ENCODE measurements around the gene CREB3.

The CREB3 gene

DNA sequence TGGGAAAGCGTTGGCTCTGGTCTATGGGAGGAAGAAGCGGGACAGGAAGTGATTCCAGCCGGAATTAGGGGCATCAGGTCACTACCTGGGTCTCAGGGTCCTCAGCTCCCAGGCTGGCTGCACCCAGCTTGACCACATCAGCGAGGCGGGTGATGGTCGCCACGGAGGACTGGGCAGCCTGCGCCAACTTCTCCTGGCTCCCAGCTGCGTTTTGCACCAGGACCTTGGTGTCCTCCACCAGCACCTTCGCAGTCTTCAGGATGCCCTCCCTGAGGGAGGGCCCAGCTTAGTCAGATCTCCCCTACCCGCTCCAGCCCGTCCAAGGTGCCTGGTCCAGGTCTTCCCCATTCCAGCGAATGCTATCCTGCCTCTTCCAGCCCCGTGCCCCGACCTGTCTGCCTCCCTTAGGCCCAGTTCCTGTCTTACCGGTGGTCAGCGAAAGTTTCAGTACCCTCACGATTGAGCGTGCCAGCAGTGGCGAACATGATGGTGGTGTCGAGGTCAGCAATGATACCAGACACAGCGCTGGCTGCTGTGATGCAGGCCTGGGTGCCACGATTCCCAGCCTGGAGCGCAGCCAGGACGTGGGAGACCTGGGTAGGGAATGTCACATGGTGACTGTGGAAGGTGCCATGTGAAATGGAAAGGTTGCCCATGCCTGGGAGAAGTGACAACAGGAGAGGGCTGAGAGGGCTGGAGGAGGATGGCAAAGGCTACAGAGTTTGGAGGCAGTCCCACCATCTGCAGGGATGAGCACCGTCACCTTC lies 28.4 kb upstream of the CREB3 start:
- no peak for DNase-seq

DNA sequence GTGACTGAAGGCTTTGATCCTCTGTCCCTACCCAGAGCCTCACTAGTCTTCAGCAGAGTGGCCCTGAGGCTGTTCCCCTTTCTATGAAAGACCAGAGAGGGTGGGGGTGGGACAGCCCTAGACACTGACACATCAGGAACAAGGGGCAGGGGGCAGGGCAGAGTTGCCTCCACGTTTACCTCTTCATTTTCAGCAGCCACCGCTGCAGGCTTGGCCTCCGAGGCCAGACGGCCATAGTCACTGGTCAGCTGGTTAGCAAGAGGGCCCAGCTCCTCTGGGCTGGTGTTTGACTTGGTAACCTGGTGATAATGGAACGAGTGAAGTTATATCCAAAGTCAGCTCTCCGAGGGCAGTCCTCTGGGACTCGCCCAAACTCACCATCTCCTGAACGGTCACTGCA lies 27.1 kb upstream of the CREB3 start:
- DNase-seq, result no peak

DNA sequence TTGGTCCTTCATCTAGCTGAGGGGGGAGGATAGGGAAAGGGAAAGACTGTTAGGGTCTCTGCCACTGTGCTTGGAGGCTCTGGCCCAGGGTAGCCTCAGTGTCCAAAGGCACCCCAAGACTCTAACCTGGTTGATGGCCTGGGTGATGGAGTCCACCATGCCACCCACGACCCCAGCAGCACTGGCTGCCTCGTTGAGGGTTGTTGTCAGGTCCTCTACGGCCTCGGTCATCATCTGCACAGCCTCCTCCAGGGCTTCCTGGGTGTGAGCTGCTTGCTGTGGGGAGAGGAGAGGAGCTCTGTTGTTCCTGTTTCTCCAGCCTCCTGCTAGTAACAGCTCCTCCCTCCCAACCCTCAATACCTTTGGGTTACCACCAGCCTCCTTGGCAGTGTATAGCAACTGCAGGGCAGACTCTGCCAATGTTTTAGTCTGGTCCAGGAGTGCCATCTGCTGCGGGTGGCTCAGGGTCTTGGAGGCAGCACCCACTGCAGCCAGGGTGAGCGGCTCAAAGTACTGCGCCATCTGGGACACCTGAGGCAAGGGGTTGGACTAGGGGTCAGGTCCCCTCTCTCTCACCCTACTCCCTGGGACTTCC lies 26.5 kb upstream of the CREB3 start:
- no peak for DNase-seq

DNA sequence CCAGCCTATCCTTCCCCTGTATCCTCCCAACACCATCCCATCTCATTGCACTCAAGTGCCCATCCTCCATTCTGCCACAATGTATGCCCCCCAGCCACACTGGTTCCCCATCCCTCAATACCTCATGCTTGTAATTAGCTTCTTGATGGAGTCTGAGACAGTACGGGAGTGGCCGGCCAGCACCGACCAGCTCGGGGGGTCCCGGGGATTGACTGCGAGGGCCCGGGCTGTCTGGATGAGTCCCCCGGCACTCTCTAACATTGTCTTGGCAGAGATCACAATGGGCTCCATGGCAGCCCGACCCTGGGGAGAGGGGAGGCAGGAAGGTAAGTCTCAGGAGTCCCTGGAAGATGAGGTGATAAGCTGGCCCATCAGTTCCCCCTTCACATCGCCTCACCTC lies 25.5 kb upstream of the CREB3 start:
- DNase-seq, result no peak

DNA sequence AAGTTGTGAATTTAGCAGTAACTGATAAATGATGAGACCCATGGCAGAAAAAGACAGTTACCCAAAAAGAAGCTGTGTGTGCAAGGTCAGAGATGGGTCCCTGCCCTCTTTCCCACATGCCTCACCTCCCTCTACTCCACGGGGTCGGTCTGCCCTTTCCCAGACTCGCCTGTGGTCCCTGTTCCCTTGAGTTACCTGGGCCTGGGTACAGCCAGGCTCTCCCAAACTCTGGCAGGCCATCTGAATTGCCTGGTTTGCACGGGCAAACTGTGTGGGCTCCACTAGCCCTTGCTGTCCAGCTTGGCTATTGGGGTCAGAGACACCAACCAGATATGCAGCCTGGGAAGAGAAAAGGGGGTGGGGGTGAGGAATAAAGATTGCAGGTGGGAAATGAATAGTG lies 24.3 kb upstream of the CREB3 start:
- DNase-seq, result no peak

DNA sequence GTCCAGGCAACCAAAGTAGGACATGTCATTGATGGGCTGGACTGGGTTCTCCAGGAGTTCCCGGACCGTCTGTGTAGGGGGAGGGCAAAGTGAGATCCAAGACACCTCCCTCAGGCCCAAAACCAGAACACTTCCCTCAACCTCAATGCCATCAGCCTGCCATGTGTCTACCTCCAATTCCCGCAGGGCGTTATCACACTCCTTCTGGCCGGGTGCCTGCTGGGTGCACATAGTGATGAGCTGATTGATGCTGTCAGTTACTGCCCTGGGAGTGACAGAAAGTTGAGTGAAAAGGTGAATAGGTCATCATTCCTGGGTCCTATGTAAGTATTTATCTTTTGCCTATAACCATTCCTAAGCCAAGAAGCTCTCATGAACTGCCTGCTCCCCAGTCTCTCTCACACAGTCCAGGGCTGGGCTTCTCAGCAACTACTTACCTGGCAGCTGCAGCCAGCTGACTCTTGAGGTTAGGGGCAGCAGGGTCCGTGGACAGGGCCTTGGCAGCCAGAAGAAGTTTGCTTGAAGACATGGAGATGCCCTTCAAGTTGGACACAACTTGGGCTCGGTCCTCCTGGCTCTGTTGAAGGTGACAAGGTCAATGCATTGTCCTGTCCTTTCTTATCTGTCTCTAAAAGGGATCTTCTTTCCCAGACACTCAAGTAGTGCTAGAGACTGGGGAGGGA lies 21.5 kb upstream of the CREB3 start:
- no peak for DNase-seq

DNA sequence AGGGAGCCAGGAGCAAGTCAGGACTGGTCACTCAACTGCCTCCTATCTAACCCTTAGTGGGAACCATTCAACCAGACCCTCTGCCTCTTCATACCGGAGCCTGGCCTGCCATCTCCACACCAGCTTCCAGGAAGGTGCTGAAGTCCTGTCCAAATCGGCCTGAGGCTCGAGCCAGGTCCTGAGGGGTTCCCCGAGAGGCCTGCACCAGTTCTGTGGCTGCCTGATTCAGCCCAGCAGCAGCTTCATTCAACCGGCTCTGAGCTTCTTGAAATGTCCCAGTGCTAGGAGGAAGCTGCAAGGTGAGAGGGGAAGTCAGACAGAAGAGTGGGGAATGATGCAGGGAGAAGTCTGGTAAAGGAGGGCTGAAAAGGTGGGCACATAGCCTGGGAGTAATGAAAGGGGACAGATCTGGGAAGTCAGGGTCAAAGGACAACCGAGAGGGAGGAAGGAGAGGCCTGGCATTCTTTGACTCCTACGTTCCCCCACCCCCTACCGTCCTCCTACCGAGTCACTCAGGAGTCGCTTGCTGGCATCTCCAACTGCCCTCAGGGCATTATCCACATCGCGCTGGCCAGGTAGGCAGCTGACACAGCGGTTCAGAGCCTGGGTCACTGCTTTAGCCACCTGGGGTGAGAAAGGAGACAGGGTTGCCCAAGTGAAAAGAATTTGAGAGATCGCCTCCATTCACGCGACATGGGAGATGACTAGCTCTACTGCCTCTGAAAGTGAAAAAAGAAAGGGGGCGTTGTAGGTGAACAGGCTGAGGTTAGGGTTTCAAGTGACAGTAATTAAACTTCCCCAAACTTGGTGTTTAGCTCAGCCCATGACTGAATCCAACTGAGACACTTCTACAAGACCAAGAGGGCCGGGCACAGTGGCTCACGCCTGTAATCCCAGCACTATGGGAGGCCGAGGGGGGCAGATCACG lies 20.7 kb upstream of the CREB3 start:
- no peak for DNase-seq

DNA sequence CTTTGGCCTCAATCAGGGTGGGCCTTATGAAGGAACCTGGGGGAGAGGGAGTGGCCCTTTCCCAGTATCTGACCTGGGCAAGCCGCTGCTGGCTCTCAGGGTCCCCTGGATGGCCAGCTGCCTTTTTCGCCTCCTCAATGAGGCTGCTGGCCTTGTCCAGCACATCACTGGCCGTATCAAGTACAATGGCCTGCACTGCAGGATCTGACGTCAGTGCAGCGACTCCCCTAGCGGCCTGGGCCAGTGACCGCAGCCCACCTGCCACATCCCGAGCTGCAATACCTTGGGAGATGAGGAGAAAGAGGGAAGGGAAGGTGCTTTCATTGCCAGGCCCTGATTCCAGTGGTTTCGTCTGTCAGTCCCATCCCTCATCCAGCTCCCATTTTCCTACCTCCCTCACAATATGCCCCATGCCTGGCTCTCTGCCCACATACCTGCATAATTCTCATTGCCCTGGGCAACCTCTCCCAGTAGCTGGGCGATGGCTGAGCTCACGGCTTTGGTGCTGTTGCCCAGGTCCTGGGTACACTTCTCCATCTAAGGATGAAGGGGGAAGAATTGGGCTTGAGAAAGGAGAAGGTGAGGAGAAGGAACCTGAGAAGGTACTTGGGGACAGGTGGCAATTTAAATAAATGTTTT lies 19.6 kb upstream of the CREB3 start:
- no peak for DNase-seq

DNA sequence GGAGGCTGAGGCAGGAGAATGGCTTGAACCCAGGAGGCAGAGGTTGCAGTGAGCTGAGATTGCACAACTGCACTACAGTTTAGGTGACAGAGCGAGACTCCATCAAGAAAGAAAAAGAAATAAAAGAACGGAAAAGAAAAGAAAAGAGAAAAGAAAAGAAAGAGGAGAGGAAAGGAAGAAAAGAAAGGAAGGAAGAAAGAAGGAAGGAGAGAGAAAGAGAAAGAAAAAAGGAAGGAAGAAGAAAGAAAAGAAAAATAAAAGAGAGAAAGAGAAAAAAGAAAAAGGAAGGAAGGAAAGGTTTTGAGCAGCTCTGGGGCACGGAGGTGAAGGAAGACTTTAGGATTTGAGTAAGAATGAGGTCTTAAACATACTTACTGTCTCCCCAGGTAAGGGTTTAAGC lies 18.9 kb upstream of the CREB3 start:
- DNase-seq, result no peak

DNA sequence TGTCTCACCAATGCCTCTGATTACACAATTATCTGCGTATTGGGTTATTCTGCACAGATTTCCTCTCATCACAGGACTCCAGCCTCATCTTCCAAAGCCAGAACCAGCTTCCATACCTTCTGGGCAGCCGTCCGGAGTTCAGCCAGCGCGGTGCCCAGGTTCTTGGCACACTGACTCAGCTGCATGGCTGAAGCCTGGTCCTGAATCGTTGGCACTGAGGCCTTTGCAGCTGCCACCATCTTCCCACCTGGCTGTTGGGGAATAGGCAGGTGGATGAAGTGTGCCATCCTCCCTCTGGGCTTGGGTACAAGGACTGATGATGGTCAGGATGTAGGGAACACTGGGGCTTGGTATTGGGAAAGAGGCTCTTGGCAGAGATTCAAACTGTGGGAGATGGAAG lies 18.3 kb upstream of the CREB3 start:
- no peak for DNase-seq

DNA sequence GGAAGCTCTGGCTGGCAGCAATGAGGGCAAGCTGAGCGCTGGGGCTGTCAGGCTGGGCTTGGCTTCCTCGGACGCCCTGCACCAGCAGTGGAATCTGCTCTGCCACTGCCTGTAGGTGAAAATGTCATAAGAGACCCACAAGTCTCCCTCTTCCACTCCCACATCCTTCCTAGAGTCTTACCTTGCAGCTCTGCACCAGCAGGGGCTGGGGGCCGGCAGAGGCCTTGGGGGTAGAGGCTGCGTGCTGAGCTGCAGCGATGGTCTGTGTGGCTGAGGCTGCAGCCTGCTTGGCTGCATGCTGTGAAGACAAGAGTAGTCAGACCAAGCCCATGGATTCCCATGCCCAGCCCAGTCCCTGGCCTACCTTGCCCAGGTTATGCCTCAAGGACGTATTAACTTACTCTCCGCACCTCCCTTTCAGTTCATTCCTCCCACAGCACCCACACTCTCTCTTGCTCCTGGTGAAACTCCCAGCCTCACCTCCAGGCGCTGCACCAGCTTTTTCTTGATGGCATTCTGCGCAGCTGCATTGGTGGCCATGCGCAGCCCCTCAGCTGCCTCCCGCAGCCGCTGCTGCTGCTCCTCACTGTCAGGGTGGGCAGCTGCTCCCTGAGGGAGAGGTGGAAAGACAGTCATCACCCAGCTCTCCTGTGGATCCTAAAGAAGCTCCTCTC lies 17.8 kb upstream of the CREB3 start:
- DNase-seq, result no peak

DNA sequence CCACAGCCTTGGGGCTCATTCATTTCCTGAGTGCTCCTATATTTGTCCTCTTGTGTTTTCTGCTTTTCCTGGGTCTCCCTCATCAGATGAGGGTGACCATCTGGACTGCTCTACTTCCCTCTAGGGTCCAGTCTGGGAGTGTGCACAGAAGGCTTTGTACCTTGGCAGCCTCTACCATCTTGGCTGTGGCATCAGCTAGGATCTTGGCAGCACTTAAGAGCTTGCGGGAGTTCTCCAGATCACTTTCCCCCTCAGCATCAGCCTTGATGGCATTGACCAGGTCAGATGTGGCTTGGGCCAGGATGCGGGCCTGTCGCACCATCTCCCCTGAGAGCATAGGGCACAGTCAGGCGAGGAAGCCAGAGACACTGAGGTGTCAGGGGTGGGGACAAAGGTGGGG lies 16.2 kb upstream of the CREB3 start:
- DNase-seq, result no peak

DNA sequence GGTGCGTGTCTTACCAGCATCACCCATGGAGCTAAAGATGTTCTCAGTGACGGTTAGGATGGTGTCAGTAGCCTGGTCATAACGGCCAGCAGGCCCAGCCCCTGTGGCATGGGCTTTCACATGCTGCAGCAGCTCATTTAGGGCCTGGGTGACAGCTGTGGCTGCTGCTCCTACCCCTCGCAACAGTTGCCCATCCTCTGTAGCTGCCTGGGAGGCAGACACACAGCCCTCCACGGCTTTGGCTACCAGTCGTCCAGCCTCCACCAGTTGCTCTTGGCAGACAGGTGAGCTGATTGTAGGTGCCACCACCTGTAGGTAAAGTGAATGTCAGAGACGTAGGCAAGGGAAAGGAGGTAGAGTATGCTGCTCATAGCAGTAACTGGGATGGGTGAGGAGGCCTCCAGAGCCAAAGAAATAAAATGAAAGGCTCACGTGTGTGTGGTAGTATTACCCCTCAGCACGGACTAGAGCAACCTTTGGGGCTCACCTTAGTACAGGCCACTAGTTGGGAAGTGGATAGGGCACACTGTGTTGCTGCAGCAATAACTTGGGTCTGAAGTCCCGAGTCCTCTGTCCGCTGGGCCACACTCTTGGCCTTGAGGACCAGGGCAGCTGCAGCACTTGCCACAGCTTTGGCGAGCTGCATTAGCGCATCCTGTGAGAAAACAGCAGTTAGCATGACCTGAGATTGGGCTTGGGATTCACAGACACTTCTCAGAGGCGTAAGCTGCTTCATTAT lies 15.2 kb upstream of the CREB3 start:
- DNase-seq, result no peak

DNA sequence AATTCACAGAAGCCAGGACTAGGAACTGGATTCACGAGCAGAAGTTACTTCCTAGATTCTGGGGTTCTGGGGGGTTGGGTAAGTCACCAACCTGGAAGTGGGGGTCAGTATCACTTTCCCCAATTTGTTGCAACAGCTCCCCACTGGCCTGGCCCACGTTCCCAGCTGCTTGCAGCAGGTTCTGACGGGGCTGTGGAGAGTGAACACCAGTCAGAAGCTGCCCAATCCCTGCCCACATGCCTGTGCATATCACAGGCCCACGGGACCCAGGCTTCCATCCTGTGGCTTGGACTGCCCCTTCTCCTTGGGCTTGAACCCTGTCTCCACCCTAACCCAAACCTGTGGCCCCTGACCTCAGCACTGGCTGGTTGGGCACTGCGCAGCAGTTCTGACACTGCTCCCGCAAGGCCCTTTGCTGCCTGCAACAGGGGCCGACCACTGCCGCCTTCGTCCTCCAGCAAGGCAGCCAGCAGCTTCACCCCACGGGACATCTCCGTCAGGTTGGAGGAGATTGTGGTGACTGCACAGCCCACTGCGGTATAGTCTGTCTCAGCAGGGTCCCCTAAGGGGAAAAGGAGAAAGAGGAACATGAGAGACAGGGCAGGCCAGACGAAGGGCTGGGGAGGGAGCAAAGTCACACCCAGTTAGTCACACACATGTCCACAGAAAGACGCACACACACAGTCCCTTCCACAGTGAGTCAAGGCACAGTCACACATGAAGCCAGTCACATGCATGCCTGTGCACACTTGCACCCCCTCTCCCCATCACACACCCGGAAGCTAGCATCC lies 13.6 kb upstream of the CREB3 start:
- no peak for DNase-seq

DNA sequence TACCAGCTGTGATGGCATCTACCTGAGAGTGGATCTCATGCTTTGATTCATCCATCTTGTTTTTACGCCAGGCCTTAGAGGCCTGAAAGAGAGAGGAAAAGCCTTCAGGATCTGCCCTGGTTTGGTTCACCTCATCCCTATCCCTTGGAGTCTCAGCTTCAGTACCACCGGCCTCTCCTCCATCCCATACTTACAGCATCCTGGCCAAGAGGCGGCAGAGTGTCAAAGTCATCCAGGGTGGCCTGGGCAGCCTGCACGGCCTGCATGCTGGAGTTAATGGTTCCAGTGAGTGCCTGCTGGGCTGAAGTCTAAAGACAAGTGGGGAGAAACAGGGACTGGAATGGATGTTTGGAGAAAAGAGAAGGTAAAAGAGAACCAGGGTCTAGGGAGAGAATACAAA lies 12.9 kb upstream of the CREB3 start:
- no peak for DNase-seq

DNA sequence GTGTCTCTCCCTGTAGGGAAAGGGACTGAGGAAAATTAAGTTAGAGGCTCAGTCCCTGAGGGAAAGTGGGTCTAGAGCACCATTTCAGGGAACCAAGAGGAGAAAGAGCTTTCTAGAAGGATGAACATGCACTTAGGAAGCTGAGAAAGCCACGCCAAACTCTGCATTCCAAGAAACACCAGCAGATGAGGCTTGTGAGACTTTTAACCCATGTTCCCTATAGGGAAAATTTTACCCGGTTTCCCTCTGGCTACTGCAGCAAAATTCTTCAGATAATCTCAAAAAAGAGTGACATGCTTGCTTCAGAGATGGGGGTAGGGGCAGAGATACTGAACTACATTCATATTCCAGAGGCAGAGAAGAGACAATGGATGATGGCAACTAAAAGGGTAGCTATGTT lies 9.0 kb upstream of the CREB3 start:
- DNase-seq, result no peak

DNA sequence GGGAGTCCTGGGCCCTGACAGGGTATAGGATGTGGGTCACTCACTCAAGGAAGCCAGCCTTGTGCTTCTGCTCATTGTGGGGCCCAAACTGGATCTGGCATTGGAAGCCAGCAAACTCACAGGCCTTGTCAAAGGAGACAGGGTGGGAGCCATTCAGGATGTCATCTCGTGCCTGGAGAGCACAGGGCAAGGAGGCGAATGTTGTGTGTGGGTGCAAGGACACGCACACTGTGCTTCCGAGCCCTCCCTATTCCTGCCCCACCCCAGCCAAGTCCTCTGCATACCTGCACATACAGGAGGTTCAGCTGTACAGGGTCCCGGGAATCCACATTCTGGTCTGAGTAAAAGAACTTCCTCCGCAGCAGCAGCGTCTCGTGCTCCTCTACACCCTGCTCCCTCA lies 8.6 kb upstream of the CREB3 start:
- no peak for DNase-seq

DNA sequence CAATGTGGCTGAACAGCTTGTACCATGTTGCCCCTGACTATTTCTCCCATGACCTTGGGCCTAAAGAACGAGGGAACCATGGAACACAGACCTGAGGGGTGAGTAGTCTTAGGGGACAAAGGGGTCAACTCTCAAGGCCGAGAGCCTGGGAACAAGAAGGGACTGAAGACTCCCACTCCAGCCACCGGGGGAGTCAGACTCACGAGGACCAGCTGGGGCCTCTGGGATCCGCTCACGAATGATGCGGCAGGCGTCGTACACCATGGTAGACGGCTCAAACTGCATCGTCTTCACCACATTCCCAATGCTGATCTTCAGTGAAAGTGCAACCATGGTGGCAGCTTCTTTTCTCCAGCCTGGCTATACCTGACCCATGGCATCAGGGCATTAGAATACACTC lies 7.1 kb upstream of the CREB3 start:
- no peak for DNase-seq

DNA sequence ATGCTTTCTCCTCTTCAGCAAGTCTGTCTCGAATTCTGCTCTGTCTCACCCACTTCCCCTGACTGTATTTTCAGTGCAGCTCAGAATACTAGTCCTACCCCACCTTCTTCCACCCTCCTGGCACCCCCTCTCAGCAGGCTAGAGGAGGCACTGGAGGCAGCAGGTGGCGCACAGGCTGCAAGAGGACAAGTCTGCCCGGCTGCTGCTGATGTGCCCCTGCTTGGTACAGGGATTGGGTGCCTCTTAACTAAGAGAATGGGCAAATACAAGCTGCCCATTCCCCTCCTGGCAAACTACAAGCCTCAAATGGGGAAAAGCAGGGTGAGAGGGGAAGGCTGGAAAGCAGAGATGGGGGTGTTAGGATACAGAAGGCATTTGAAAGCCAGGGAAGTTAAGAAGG lies 5.5 kb upstream of the CREB3 start:
- no peak for DNase-seq

DNA sequence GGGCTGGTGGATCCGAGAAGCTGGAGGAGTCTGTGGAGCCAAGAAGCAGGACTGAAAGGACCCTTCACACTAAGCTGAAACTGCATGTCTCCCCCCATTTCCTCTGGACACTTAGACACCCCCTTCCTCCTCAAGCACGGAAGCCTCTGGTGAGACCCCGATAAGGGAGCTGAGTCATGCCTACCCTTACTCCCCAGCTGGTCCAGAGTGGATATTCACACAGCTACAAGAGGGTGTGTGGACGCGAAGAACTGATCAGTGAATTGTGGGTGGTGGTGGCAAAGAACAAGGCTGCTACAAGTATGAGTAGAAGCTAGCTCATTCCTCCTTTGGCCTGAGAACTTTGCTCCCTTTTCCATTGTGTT lies 4.8 kb upstream of the CREB3 start:
- DNase-seq, result no peak

Measured in NCI-H2107 (cell line).